Panc1 (cell line): Measurements from ENCODE around the gene NR2C1. TPM values are rescaled to one million over a fixed set of nuclear protein-coding genes. Genes with fewer than 3 reads are reported as not detected.
"Not testable (repeated sequence)": the region's sequence is repeated elsewhere in the genome, so short reads cannot be mapped to it uniquely, and the experiment has no call there.

Source experiments
- ATAC-seq: fragments of 200-7000 bp; cut with Tn5 transposase; 2 replicates; pipeline ENCODE4 v1.9.1; 2020; ENCODE audit warnings: mild to moderate bottlenecking, moderate library complexity
- BruUV-seq: library from RNA; stranded (reverse); fragments of 400-500 nt; replicated peaks from 2 replicates; lab custom pipeline; 2021; lab: Mats Ljungman, UMichigan
- CTCF ChIA-PET: fragments of 300-600 bp; sonication (Branson Sonifier 250); formaldehyde crosslinking; loops from one replicate; lab custom pipeline; 2022; ENCODE audit warnings: antibody characterized with exemption; lab: Charles Lee
- POLR2A ChIA-PET: fragments of 300-600 bp; sonication (Branson Sonifier 250); formaldehyde crosslinking; loops from one replicate; lab custom pipeline; 2022; ENCODE audit warnings: antibody characterized with exemption; lab: Charles Lee
- DNase-seq: peaks from one replicate; pipeline ENCODE4 v3.0.0-alpha.2; 2010; ENCODE audit warnings: low read depth, low spot score
- H3K27ac ChIP-seq: 2 replicates; pipeline ENCODE4 v1.5.1; 2011; ENCODE audit warnings: mild to moderate bottlenecking, low read length, inconsistent platforms
- H3K27me3 ChIP-seq: fragments of 200-500 bp; sonication (Bioruptor generic); 2 replicates; pipeline ENCODE4 v1.6.0; 2014; ENCODE audit warnings: low read length, inconsistent platforms; ENCODE audit not compliant: control insufficient read depth, insufficient read depth
- H3K36me3 ChIP-seq: fragments of 200-500 bp; sonication (Bioruptor generic); 2 replicates; pipeline ENCODE4 v1.5.1; 2014; ENCODE audit warnings: inconsistent platforms, mild to moderate bottlenecking, low read length, moderate library complexity; ENCODE audit not compliant: control insufficient read depth, insufficient read depth
- H3K4me1 ChIP-seq: 2 replicates; pipeline ENCODE4 v1.5.1; 2011; ENCODE audit warnings: inconsistent platforms, mild to moderate bottlenecking, low read length, moderate library complexity; ENCODE audit not compliant: control insufficient read depth, insufficient read depth
- H3K4me3 ChIP-seq, 2 experiments: 2 replicates each; pipeline ENCODE4 v1.5.1; 2011 to 2012; ENCODE audit warnings: low read depth in 2 of 2, low read length in 2 of 2, mild to moderate bottlenecking in 2 of 2, inconsistent platforms in 1 of 2, moderate library complexity in 1 of 2
- H3K9me3 ChIP-seq: fragments of 200-500 bp; sonication (Bioruptor generic); 2 replicates; pipeline ENCODE4 v1.5.1; 2014; ENCODE audit warnings: low read depth, mild to moderate bottlenecking, inconsistent platforms, low read length, moderate library complexity; ENCODE audit not compliant: control insufficient read depth, insufficient read depth
- CTCF ChIP-seq: fragments of 450-650 bp; IDR thresholded peaks from 2 replicates; pipeline ENCODE4 v1.5.1; 2017; ENCODE audit warnings: mild to moderate bottlenecking
- POLR2AphosphoS5 ChIP-seq: IDR thresholded peaks from 2 replicates; pipeline ENCODE4 v1.6.1; 2012; ENCODE audit warnings: mild to moderate bottlenecking, low read depth, low read length, moderate library complexity
- REST ChIP-seq, 2 experiments: IDR thresholded peaks; 2 replicates each; pipeline ENCODE4 v1.6.1; 2011 to 2012; ENCODE audit warnings: low read depth in 2 of 2, control low read depth in 1 of 2, low read length in 1 of 2, mild to moderate bottlenecking in 1 of 2, moderate library complexity in 1 of 2; ENCODE audit not compliant: insufficient read depth in 1 of 2
- SIN3A ChIP-seq: IDR thresholded peaks from 2 replicates; pipeline ENCODE4 v1.6.1; 2012; ENCODE audit warnings: low read depth, mild to moderate bottlenecking, low read length, moderate library complexity, borderline replicate concordance; ENCODE audit not compliant: insufficient read depth
- TCF7L2 ChIP-seq: IDR thresholded peaks from 2 replicates; pipeline ENCODE4 v1.6.1; 2011; ENCODE audit warnings: mild to moderate bottlenecking, low read depth, low read length, inconsistent platforms
- in situ Hi-C: cut with HindIII; loops from 2 replicates; pipeline ENCODE4 v1.10.0; 2016; ENCODE audit warnings: low sequenced_read_pairs, low pct_unique_long_range_greater_than_20kb
- intact Hi-C: fragments of 100-400 bp; cut with micrococcal nuclease; formaldehyde crosslinking; loops from one replicate; pipeline ENCODE4 v1.10.0; 2022; ENCODE audit not compliant: unreplicated experiment
- total RNA-seq: library from RNA; stranded (reverse); gene quantifications from one replicate; pipeline ENCODE4 v1.2.1, GENCODE V29; 2021; ENCODE audit not compliant: unreplicated experiment

NR2C1 gene
- total RNA-seq, 1 experiment from 2014 or later, result 84.6 TPM

GRCh38 chr12:95102916-95103671 lies 29.7 kb upstream of the NR2C1 start:
- H3K4me1 ChIP-seq, result peaks cover 15% of the 10 kb centered on the region
- intact Hi-C loops, result no loop called here
- TF ChIP-seq CTCF, result no peak
- TF ChIP-seq POLR2AphosphoS5, result peak; percentile 51; the same call in 1 of the 2 replicates
- TF ChIP-seq TCF7L2, result peak; percentile 92
- in situ Hi-C loops, result no loop called here
- no peaks in the 10 kb centered on the region for H3K9me3 ChIP-seq
- H3K27ac ChIP-seq, result peak overlapping the region; percentile 68
- CTCF ChIA-PET, result no interaction called here
- ATAC-seq, result peak; percentile 94
- no peak overlapping the region for H3K4me3 ChIP-seq
- 0 out of 2 replicates have a peak, but pooled peaks cover 7% of the 10 kb centered on the region for H3K36me3 ChIP-seq
- POLR2A ChIA-PET, result no interaction called here
- peak; percentile 90 for DNase-seq
- BruUV-seq, result TSS peak; percentile 34
- no peaks in the 10 kb centered on the region for H3K27me3 ChIP-seq

GRCh38 chr12:95101957-95102356 lies 28.5 kb upstream of the NR2C1 start:
- H3K4me1 ChIP-seq, result peaks cover 22% of the 10 kb centered on the region
- BruUV-seq, DNase-seq, H3K9me3 ChIP-seq, H3K36me3 ChIP-seq, H3K27me3 ChIP-seq, POLR2A ChIA-PET, H3K4me3 ChIP-seq, intact Hi-C loops, ATAC-seq, in situ Hi-C loops, H3K27ac ChIP-seq: not testable (repeated sequence)
- CTCF ChIA-PET, result interaction anchor here (0.7 kb wide), 1 partner anchor 10 kb away, joined by 15 read pairs; no protein-coding TSS in a partner anchor

- Histone ChIP-seq H3K9me3 (no peaks in the 10 kb centered on the region), H3K4me3 (no peak overlapping the region), H3K27me3 (no peaks in the 10 kb centered on the region), H3K27ac (no peak overlapping the region), H3K36me3 (no peaks in the 10 kb centered on the region), H3K4me1 (peaks cover 22% of the 10 kb centered on the region)
- no peak for DNase-seq
- ChIA-PET POLR2A (no interaction called here), CTCF (no interaction called here)
- TF ChIP-seq SIN3A (no peak), TCF7L2 (no peak), POLR2AphosphoS5 (no peak), REST (IDR thresholded peaks at IDR 0.05; ENCODE audit: insufficient read depth in 1 of 2, low read depth in 2 of 2, low read length in 1 of 2) (no peak), CTCF (no peak)
- in situ Hi-C loops (no loop called here), intact Hi-C loops (no loop called here)
- BruUV-seq, result no TSS peak
- ATAC-seq, result no peak
Measured at GRCh38 chr12:95100264-95101190, 27.1 kb upstream of the NR2C1 start.
